H1 (cell line): ENCODE measurements around the gene TSPEAR. TPM values are rescaled to one million over a fixed set of nuclear protein-coding genes. Genes with fewer than 3 reads are reported as not detected.

Source experiments
- EP300 ChIP-seq, 2 experiments: IDR thresholded peaks; 1 replicate in 1 of 2; 2 replicates in 1 of 2; pipeline ENCODE4 v1.6.1; 2011 to 2012; ENCODE audit warnings: low read depth in 2 of 2, low read length in 2 of 2, mild to moderate bottlenecking in 2 of 2, borderline replicate concordance in 1 of 2, inconsistent platforms in 1 of 2, moderate library complexity in 1 of 2
- FOSL1 ChIP-seq: IDR thresholded peaks from 2 replicates; pipeline ENCODE4 v1.6.1; 2011; ENCODE audit warnings: mild to moderate bottlenecking, low read depth, low read length, moderate library complexity; ENCODE audit not compliant: insufficient read depth
- PHF8 ChIP-seq: fragments of 200-600 bp; sonication (generic); conservative IDR thresholded peaks from 2 replicates; pipeline ENCODE4 v1.7.1; 2012; ENCODE audit warnings: low read depth, mild to moderate bottlenecking, inconsistent platforms, low read length, moderate library complexity
- TAF7 ChIP-seq: optimal IDR thresholded peaks from 2 replicates; pipeline ENCODE3; 2011; ENCODE audit warnings: low read depth, mild to moderate bottlenecking, inconsistent platforms, low read length, moderate library complexity, borderline replicate concordance
- polyA plus RNA-seq, 7 experiments: library from polyadenylated mRNA; depleted of rRNA in 3 of 7; stranded (reverse) in 5 of 7; unstranded in 2 of 7; fragments of >200 nt in 5 of 7; fragments of 200-250 nt in 2 of 7; gene quantifications; 1 replicate in 5 of 7; 2 replicates in 1 of 7; 4 replicates in 1 of 7; pipeline versions ENCODE4 v1.2.1 to v1.2.3, GENCODE V29; 2011 to 2013; ENCODE audit warnings: missing spikeins in 2 of 7, mixed read lengths in 2 of 7
- total RNA-seq: library from RNA; stranded (reverse); fragmentation: NEBNext Ultra II Directional; extraction: Animal tissue kit (Norgen Biotek cat#: 25700); gene quantifications from 2 replicates; pipeline ENCODE4 v1.2.1, GENCODE V29; 2021
- TF ChIP-seq, protein P1 (sequence below): fragments of 300-600 bp; sonication (generic); IDR thresholded peaks from 2 replicates; pipeline ENCODE4 v1.7.1; 2012; ENCODE audit warnings: low read length, moderate library complexity, mild to moderate bottlenecking, inconsistent platforms; ENCODE audit not compliant: insufficient replicate concordance
- TF ChIP-seq, protein P2 (sequence below): IDR thresholded peaks from 2 replicates; pipeline ENCODE4 v1.6.1; 2012; ENCODE audit warnings: inconsistent platforms

TSPEAR gene
- total and polyA plus RNA-seq, 2 of the 8 experiments (the other 6 are each of a cell fraction or from before 2014, with no cell fraction given), result 0.58 to 0.89 TPM

DNA sequence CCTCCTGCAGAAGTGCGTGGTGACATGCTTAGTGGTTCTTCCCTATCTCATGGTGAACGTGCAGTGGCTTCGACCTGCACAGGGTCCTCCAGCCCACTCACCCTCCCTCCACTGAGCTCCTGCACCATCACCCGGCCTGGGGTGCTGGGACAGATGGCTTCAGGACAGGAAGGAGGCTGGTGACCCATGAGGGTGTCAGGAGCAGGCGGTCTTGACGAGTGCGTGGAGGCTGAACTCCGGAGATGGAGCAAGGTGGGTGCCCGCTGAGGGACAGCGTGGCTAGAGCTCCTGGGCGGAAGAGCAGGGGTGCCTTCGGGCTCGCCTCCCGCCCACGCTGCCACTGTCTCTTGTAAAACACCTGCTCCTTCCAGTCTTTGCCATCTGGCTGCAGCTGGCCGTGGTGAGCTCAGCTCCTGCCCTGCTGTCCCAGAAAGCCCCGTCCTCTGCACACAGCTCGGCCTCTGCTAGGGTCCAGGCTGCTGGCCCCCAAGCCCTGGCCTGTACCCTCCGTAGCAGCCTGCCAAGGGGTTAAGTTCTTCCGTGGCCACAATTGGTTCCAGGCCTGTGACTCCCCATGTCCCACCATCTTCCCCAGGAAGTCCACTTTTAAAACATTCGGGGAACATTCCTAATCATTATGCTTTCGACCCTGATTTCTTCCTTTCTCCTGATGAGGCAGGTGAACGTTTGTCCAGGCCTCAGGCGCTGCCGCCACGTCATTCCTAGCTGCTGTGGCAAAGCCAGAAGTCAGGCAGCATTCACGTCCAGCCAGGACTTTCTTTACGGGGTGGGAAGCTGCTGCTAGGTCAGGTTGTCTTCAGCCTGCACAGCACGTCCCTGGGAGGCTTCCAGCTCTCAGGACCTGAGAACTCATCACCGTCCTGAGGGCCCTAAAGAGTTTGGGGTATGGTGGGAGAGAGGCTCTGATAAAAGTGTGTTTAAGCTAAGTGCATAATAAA is 179.5 kb downstream of the TSPEAR start (continued):
- TF ChIP-seq, protein P1, sequence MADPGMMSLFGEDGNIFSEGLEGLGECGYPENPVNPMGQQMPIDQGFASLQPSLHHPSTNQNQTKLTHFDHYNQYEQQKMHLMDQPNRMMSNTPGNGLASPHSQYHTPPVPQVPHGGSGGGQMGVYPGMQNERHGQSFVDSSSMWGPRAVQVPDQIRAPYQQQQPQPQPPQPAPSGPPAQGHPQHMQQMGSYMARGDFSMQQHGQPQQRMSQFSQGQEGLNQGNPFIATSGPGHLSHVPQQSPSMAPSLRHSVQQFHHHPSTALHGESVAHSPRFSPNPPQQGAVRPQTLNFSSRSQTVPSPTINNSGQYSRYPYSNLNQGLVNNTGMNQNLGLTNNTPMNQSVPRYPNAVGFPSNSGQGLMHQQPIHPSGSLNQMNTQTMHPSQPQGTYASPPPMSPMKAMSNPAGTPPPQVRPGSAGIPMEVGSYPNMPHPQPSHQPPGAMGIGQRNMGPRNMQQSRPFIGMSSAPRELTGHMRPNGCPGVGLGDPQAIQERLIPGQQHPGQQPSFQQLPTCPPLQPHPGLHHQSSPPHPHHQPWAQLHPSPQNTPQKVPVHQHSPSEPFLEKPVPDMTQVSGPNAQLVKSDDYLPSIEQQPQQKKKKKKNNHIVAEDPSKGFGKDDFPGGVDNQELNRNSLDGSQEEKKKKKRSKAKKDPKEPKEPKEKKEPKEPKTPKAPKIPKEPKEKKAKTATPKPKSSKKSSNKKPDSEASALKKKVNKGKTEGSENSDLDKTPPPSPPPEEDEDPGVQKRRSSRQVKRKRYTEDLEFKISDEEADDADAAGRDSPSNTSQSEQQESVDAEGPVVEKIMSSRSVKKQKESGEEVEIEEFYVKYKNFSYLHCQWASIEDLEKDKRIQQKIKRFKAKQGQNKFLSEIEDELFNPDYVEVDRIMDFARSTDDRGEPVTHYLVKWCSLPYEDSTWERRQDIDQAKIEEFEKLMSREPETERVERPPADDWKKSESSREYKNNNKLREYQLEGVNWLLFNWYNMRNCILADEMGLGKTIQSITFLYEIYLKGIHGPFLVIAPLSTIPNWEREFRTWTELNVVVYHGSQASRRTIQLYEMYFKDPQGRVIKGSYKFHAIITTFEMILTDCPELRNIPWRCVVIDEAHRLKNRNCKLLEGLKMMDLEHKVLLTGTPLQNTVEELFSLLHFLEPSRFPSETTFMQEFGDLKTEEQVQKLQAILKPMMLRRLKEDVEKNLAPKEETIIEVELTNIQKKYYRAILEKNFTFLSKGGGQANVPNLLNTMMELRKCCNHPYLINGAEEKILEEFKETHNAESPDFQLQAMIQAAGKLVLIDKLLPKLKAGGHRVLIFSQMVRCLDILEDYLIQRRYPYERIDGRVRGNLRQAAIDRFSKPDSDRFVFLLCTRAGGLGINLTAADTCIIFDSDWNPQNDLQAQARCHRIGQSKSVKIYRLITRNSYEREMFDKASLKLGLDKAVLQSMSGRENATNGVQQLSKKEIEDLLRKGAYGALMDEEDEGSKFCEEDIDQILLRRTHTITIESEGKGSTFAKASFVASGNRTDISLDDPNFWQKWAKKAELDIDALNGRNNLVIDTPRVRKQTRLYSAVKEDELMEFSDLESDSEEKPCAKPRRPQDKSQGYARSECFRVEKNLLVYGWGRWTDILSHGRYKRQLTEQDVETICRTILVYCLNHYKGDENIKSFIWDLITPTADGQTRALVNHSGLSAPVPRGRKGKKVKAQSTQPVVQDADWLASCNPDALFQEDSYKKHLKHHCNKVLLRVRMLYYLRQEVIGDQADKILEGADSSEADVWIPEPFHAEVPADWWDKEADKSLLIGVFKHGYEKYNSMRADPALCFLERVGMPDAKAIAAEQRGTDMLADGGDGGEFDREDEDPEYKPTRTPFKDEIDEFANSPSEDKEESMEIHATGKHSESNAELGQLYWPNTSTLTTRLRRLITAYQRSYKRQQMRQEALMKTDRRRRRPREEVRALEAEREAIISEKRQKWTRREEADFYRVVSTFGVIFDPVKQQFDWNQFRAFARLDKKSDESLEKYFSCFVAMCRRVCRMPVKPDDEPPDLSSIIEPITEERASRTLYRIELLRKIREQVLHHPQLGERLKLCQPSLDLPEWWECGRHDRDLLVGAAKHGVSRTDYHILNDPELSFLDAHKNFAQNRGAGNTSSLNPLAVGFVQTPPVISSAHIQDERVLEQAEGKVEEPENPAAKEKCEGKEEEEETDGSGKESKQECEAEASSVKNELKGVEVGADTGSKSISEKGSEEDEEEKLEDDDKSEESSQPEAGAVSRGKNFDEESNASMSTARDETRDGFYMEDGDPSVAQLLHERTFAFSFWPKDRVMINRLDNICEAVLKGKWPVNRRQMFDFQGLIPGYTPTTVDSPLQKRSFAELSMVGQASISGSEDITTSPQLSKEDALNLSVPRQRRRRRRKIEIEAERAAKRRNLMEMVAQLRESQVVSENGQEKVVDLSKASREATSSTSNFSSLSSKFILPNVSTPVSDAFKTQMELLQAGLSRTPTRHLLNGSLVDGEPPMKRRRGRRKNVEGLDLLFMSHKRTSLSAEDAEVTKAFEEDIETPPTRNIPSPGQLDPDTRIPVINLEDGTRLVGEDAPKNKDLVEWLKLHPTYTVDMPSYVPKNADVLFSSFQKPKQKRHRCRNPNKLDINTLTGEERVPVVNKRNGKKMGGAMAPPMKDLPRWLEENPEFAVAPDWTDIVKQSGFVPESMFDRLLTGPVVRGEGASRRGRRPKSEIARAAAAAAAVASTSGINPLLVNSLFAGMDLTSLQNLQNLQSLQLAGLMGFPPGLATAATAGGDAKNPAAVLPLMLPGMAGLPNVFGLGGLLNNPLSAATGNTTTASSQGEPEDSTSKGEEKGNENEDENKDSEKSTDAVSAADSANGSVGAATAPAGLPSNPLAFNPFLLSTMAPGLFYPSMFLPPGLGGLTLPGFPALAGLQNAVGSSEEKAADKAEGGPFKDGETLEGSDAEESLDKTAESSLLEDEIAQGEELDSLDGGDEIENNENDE, result no peak
- TF ChIP-seq EP300 (IDR thresholded peaks at IDR 0.05; ENCODE audit: borderline replicate concordance in 1 of 2, low read depth in 2 of 2, low read length in 2 of 2), result no peak
- no peak for TF ChIP-seq FOSL1
- TF ChIP-seq, protein P2, sequence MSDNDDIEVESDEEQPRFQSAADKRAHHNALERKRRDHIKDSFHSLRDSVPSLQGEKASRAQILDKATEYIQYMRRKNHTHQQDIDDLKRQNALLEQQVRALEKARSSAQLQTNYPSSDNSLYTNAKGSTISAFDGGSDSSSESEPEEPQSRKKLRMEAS, result no peak
- TF ChIP-seq TAF7, result no peak
- TF ChIP-seq PHF8, result no peak
